ENCODE measurements around the gene LARP6. TPM values are rescaled to one million over a fixed set of nuclear protein-coding genes. Genes with fewer than 3 reads are reported as not detected.
A peak's percentile ranks its signal among the peaks of the same experiment; 100 is the strongest.

The LARP6 gene
- total and polyA plus RNA-seq, 4 donors: 20.6 to 49.0 (median 39.2) TPM

GRCh38 chr15:70788114-70789049 is 65.6 kb downstream of the LARP6 start:
- Histone ChIP-seq H3K4me3 (ENCODE audit: low read depth, low read length) (no peak overlapping the region), H3K9me3 (ENCODE audit: control insufficient read depth, insufficient read depth, low read length) (no peaks in the 10 kb centered on the region), H3K4me1 (ENCODE audit: control insufficient read depth, insufficient read depth, low read length) (no peaks in the 10 kb centered on the region), H3K36me3 (ENCODE audit: control insufficient read depth, insufficient read depth, low read length) (no peaks in the 10 kb centered on the region), H3K27ac (ENCODE audit: low read depth, low read length) (no peak overlapping the region), H3K27me3 (ENCODE audit: control insufficient read depth, insufficient read depth, low read length) (no peaks in the 10 kb centered on the region)
- 82% methylated on average over 6 of the region's 6 CpGs for WGBS (ENCODE audit: insufficient coverage)
- DNase-seq (ENCODE audit: low read depth in 4 of 6, low spot score in 6 of 6): no peak

DNA sequence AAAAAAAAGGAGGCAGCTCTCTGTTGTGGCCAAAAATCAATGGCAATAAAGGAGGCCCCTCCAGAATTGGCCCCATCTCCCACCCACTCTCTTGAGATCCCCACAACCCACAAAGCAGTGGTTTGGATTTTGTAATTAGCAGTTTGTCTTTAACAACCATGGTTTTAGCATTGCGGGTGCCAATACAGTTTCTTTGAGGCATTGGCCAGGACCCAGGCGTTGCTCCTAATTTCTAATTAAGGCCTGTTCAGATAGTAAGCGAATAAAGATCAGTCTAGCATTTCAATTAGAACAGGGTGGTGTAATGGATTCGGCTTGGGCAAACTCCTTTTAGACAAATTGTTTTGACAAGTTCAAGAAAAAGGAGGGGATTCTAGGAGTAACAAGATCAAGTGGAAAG is 67.0 kb downstream of the LARP6 start:
- no peak overlapping the region for H3K27ac ChIP-seq (ENCODE audit: low read depth, low read length)
- no peak overlapping the region for H3K4me3 ChIP-seq (ENCODE audit: low read depth, low read length)
- H3K9me3 ChIP-seq (ENCODE audit: control insufficient read depth, insufficient read depth, low read length): no peaks in the 10 kb centered on the region
- no peaks in the 10 kb centered on the region for H3K27me3 ChIP-seq (ENCODE audit: control insufficient read depth, insufficient read depth, low read length)
- no peaks in the 10 kb centered on the region for H3K4me1 ChIP-seq (ENCODE audit: control insufficient read depth, insufficient read depth, low read length)
- no peaks in the 10 kb centered on the region for H3K36me3 ChIP-seq (ENCODE audit: control insufficient read depth, insufficient read depth, low read length)
- DNase-seq (ENCODE audit: low read depth in 4 of 6, low spot score in 6 of 6): peak in 3 of 6 donors; percentile 12 to 85 (median 64)
- 43% methylated on average over 3 of the region's 4 CpGs for WGBS (ENCODE audit: insufficient coverage)

GRCh38 chr15:70783610-70784022 is 70.3 kb downstream of the LARP6 start:
- 66% methylated on average over 2 of the region's 6 CpGs for WGBS (ENCODE audit: insufficient coverage)
- Histone ChIP-seq H3K27me3 (ENCODE audit: control insufficient read depth, insufficient read depth, low read length) (no peaks in the 10 kb centered on the region), H3K4me3 (ENCODE audit: low read depth, low read length) (no peak overlapping the region), H3K9me3 (ENCODE audit: control insufficient read depth, insufficient read depth, low read length) (no peaks in the 10 kb centered on the region), H3K36me3 (ENCODE audit: control insufficient read depth, insufficient read depth, low read length) (no peaks in the 10 kb centered on the region), H3K27ac (ENCODE audit: low read depth, low read length) (no peak overlapping the region), H3K4me1 (ENCODE audit: control insufficient read depth, insufficient read depth, low read length) (no peaks in the 10 kb centered on the region)
- no peak for DNase-seq (ENCODE audit: low read depth in 4 of 6, low spot score in 6 of 6)

DNA sequence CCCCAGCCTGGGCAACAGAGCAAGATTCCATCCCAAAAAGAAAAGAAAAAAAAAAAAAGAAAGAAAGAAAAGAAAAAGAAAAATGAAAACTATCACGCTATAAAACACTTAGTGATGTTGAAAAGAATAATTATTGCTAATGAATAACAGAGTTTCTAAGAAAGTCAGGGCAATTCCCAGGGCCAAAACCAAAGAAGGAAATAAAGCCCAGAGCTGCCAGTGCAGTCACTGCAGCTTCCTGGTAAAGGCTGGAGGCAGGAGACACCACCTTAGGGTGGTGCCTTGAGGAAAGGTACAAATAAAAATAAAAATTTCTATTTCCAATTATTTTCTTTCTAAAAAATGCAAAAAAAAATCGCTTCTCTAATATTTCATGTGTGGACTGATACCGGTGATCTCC is 70.9 kb downstream of the LARP6 start:
- H3K4me1 ChIP-seq (ENCODE audit: control insufficient read depth, insufficient read depth, low read length): no peaks in the 10 kb centered on the region
- no peaks in the 10 kb centered on the region for H3K36me3 ChIP-seq (ENCODE audit: control insufficient read depth, insufficient read depth, low read length)
- no peak overlapping the region for H3K27ac ChIP-seq (ENCODE audit: low read depth, low read length)
- no CpG with 5 or more reads among the region's 3 CpGs for whole genome bisulfite sequencing (ENCODE audit: insufficient coverage)
- no peak for DNase-seq (ENCODE audit: low read depth in 4 of 6, low spot score in 6 of 6)
- no peaks in the 10 kb centered on the region for H3K9me3 ChIP-seq (ENCODE audit: control insufficient read depth, insufficient read depth, low read length)
- H3K4me3 ChIP-seq (ENCODE audit: low read depth, low read length): no peak overlapping the region
- no peaks in the 10 kb centered on the region for H3K27me3 ChIP-seq (ENCODE audit: control insufficient read depth, insufficient read depth, low read length)

DNA sequence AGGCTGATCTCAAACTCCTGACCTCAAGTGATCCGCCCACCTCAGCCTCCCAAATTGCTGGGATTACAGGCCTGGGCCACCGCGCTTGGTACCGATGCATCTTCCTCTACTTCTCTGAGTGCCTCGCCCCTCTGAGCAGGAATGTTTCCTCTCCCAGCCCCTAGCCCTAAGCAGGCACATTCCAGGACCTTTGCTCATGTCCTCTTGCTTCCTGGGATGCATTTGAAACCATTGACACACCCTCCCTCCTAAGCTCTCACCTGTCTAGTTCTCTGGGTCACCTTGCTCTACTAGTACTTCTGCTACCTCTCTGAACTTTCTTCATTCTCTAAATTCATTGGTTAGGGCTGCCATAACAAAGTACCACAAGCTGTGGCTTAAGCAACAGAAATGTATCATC is 72.7 kb downstream of the LARP6 start:
- H3K4me1 ChIP-seq (ENCODE audit: control insufficient read depth, insufficient read depth, low read length): no peaks in the 10 kb centered on the region
- 91% methylated on average over 5 of the region's 5 CpGs for WGBS (ENCODE audit: insufficient coverage)
- H3K9me3 ChIP-seq (ENCODE audit: control insufficient read depth, insufficient read depth, low read length): no peaks in the 10 kb centered on the region
- H3K4me3 ChIP-seq (ENCODE audit: low read depth, low read length): no peak overlapping the region
- no peaks in the 10 kb centered on the region for H3K27me3 ChIP-seq (ENCODE audit: control insufficient read depth, insufficient read depth, low read length)
- no peaks in the 10 kb centered on the region for H3K36me3 ChIP-seq (ENCODE audit: control insufficient read depth, insufficient read depth, low read length)
- DNase-seq (ENCODE audit: low read depth in 4 of 6, low spot score in 6 of 6): no peak
- no peak overlapping the region for H3K27ac ChIP-seq (ENCODE audit: low read depth, low read length)

Other genes with a start within 250 kb of the LARP6 start
- gene UACA, start 90.6 kb downstream of the LARP6 start, total RNA-seq: 100 to 1,000 TPM; 114 to 188 TPM
- 10 to 100 TPM; 50.8 to 60.2 TPM for gene UACA, start 90.6 kb downstream of the LARP6 start, polyA plus RNA-seq (ENCODE audit: insufficient read length in 2 of 2)
- 1 to 10 TPM; 4.3 to 6.6 TPM for gene THAP10, start 38.3 kb upstream of the LARP6 start, total RNA-seq
- 10 to 100 TPM; 12.5 to 19.3 TPM for gene THAP10, start 38.3 kb upstream of the LARP6 start, polyA plus RNA-seq (ENCODE audit: insufficient read length in 2 of 2)
- gene LRRC49, start 38.7 kb upstream of the LARP6 start, total RNA-seq: 10 to 100 TPM; 32.5 to 92.5 TPM
- gene LRRC49, start 38.7 kb upstream of the LARP6 start, polyA plus RNA-seq (ENCODE audit: insufficient read length in 2 of 2): 10 to 100 TPM; 55.5 to 56.2 TPM